SH-SY5Y (cell line): Measurements from ENCODE around the gene XIRP2.

Experiments used
- GATA2 ChIP-seq: IDR thresholded peaks from 2 replicates; pipeline ENCODE4 v1.6.1; 2011; ENCODE audit warnings: mild to moderate bottlenecking, low read depth, low read length
- GATA3 ChIP-seq: IDR thresholded peaks from 2 replicates; pipeline ENCODE4 v1.6.1; 2011; ENCODE audit warnings: low read depth, mild to moderate bottlenecking, low read length, moderate library complexity

- no peak for TF ChIP-seq GATA2
- TF ChIP-seq GATA3 = no peak
Observed at GRCh38 chr2:166984188-166984587, 95.9 kb downstream of the XIRP2 start.
